Stimulated activated CD4-positive, alpha-beta T cell treated with anti-CD3 and anti-CD28 coated beads, Interleukin-2, amount 100 ng/mL, for 24 hours (primary cell): ENCODE data around the gene DDX11.
"Not testable (repeated sequence)": the region's sequence is repeated elsewhere in the genome, so short reads cannot be mapped to it uniquely, and the experiment has no call there.

Experiments
- DNase-seq, 2 donors: peaks; one replicate each; pipeline ENCODE4 v3.0.0-alpha.2; 2020

Gene DDX11

GRCh38 chr12:31100503-31101208, 27.0 kb downstream of the DDX11 start:
- not testable (repeated sequence) for DNase-seq

- not testable (repeated sequence) for DNase-seq
Measured at GRCh38 chr12:31102125-31102524, 28.5 kb downstream of the DDX11 start.

- DNase-seq: not testable (repeated sequence)
Measured at GRCh38 chr12:31102596-31102995, 28.9 kb downstream of the DDX11 start.

GRCh38 chr12:31103561-31103975, 29.9 kb downstream of the DDX11 start:
- not testable (repeated sequence) for DNase-seq

- DNase-seq: not testable (repeated sequence)
Measured at GRCh38 chr12:31104220-31104619, 30.6 kb downstream of the DDX11 start.

- DNase-seq: not testable (repeated sequence)
Measured at GRCh38 chr12:31104773-31105172, 31.1 kb downstream of the DDX11 start.

- no peak for DNase-seq
Measured at GRCh38 chr12:31105668-31106067, 32.0 kb downstream of the DDX11 start.

GRCh38 chr12:31106101-31106803, 32.6 kb downstream of the DDX11 start:
- DNase-seq: no peak

GRCh38 chr12:31109773-31110172, 36.1 kb downstream of the DDX11 start:
- not testable (repeated sequence) for DNase-seq

- DNase-seq: not testable (repeated sequence)
Measured at GRCh38 chr12:31110263-31110662, 36.6 kb downstream of the DDX11 start.

- not testable (repeated sequence) for DNase-seq
Measured at GRCh38 chr12:31115092-31115601, 41.5 kb downstream of the DDX11 start.

- DNase-seq: not testable (repeated sequence)
Measured at GRCh38 chr12:31116846-31117202, 43.2 kb downstream of the DDX11 start.

- peak; percentile 67 to 74 for DNase-seq
Measured at GRCh38 chr12:31117203-31118011, 43.7 kb downstream of the DDX11 start.

GRCh38 chr12:31118347-31119191, 44.9 kb downstream of the DDX11 start:
- peak in 1 of 2 donors; percentile 39 for DNase-seq

- DNase-seq: no peak
Measured at GRCh38 chr12:31119192-31119802, 45.6 kb downstream of the DDX11 start.

GRCh38 chr12:31119803-31120211, 46.1 kb downstream of the DDX11 start:
- DNase-seq: no peak

- no peak for DNase-seq
Measured at GRCh38 chr12:31120392-31121008, 46.8 kb downstream of the DDX11 start.

- not testable (repeated sequence) for DNase-seq
Measured at GRCh38 chr12:31121022-31121728, 47.5 kb downstream of the DDX11 start.

- DNase-seq: no peak
Measured at GRCh38 chr12:31122481-31122880, 48.8 kb downstream of the DDX11 start.

- not testable (repeated sequence) for DNase-seq
Measured at GRCh38 chr12:31124158-31124557, 50.5 kb downstream of the DDX11 start.

- DNase-seq: not testable (repeated sequence)
Measured at GRCh38 chr12:31125171-31125570, 51.5 kb downstream of the DDX11 start.
